HepG2 (cell line): ENCODE data around the gene NFILZ. TPM values are rescaled to one million over a fixed set of nuclear protein-coding genes. Genes with fewer than 3 reads are reported as not detected.

Experiments
- ATAC-seq: fragments of 200-7000 bp; cut with Tn5 transposase; 3 replicates; pipeline ENCODE4 v1.9.1; 2020; ENCODE audit warnings: mild to moderate bottlenecking, moderate library complexity
- BruUV-seq: library from RNA; stranded (reverse); fragments of 400-500 nt; replicated peaks from 2 replicates; lab custom pipeline; 2021; lab: Mats Ljungman, UMichigan
- CTCF ChIA-PET: fragments of 300-600 bp; formaldehyde crosslinking; extraction: SDS; loops from one replicate; lab custom pipeline; 2021; ENCODE audit warnings: low total read pairs, inconsistent platforms, low intra/inter-chr PET ratio; lab: Yijun Ruan, JAX
- POLR2A ChIA-PET: fragments of 350-600 bp; sonication (Branson Sonifier 250); formaldehyde crosslinking; loops from one replicate; lab custom pipeline; 2020; ENCODE audit warnings: antibody characterized with exemption, inconsistent platforms; lab: Yijun Ruan, JAX
- DNase-seq: peaks from one replicate; pipeline ENCODE4 v3.0.0-alpha.2; 2015; ENCODE audit warnings: low spot score
- FAIRE-seq: peaks from 3 replicates; lab custom pipeline; 2011; peaks lifted over from hg19 to GRCh38; lab: Jason Lieb, UNC
- H2AFZ ChIP-seq: one replicate; pipeline ENCODE4 v1.6.1; 2011; ENCODE audit warnings: low read length, inconsistent platforms
- H3K27ac ChIP-seq: fragments of 300-600 bp; 3 replicates; pipeline ENCODE4 v1.8.0; 2011; ENCODE audit warnings: mixed run types, mild to moderate bottlenecking, mixed read lengths, low read length, inconsistent platforms; ENCODE audit not compliant: insufficient read depth; ENCODE audit errors: extremely low read length
- H3K27me3 ChIP-seq, 2 experiments: fragments of 200-600 bp in 1 of 2; 2 replicates in 1 of 2; 3 replicates in 1 of 2; pipeline versions ENCODE4 v1.6.0 to v1.8.0; 2011; ENCODE audit warnings: low read length in 2 of 2, mild to moderate bottlenecking in 2 of 2, moderate library complexity in 2 of 2, inconsistent platforms in 1 of 2; ENCODE audit not compliant: insufficient read depth in 2 of 2, control insufficient read depth in 1 of 2
- H3K36me3 ChIP-seq, 2 experiments: fragments of 200-600 bp in 1 of 2; replicated peaks in 1 of 2; 2 replicates in 1 of 2; 3 replicates in 1 of 2; pipeline versions ENCODE4 v1.5.1 to v1.8.0; 2011; ENCODE audit warnings: low read length in 2 of 2, inconsistent platforms in 1 of 2; ENCODE audit not compliant: insufficient read depth in 2 of 2, control insufficient read depth in 1 of 2
- H3K4me1 ChIP-seq: 2 replicates; pipeline ENCODE4 v1.5.1; 2012; ENCODE audit warnings: low read length, inconsistent platforms; ENCODE audit not compliant: insufficient read depth
- H3K4me2 ChIP-seq: 2 replicates; pipeline ENCODE4 v1.6.0; 2011; ENCODE audit warnings: low read depth, low read length, inconsistent platforms
- H3K4me3 ChIP-seq, 3 experiments: fragments of 200-600 bp in 1 of 3; sonication (generic), shearing (Covaris generic) in 1 of 3; replicated peaks in 1 of 3; 2 replicates each; pipeline ENCODE4 v1.5.1; 2011 to 2016; ENCODE audit warnings: low read length in 3 of 3, inconsistent platforms in 2 of 3, low read depth in 2 of 3, mild to moderate bottlenecking in 2 of 3, control low read depth in 1 of 3, mixed read lengths in 1 of 3; ENCODE audit not compliant: insufficient read depth in 1 of 3
- H3K79me2 ChIP-seq: one replicate; pipeline ENCODE4 v1.6.1; 2011; ENCODE audit warnings: low read length, inconsistent platforms; ENCODE audit not compliant: insufficient read depth
- H3K9ac ChIP-seq: 2 replicates; pipeline ENCODE4 v1.6.0; 2011; ENCODE audit warnings: mild to moderate bottlenecking, low read depth, low read length, inconsistent platforms; ENCODE audit not compliant: insufficient read depth
- H3K9me3 ChIP-seq: 2 replicates; pipeline ENCODE4 v1.5.1; 2012; ENCODE audit warnings: mild to moderate bottlenecking, low read length
- H4K20me1 ChIP-seq: 2 replicates; pipeline ENCODE4 v1.6.0; 2011; ENCODE audit warnings: inconsistent platforms, mild to moderate bottlenecking, low read length, moderate library complexity; ENCODE audit not compliant: insufficient read depth
- FOXK1 ChIP-seq: sonication (generic); formaldehyde crosslinking; IDR thresholded peaks from 2 replicates; pipeline ENCODE4 v1.4.0; 2020; ENCODE audit warnings: low read depth, missing genetic modification reagents, borderline replicate concordance
- HNRNPLL ChIP-seq: fragments of 200-400 bp; formaldehyde crosslinking; IDR thresholded peaks from 2 replicates; pipeline ENCODE4 v1.6.1; 2017; ENCODE audit warnings: mild to moderate bottlenecking, low read depth, low read length; ENCODE audit not compliant: poor library complexity, severe bottlenecking
- ZNF280D ChIP-seq: sonication (generic); formaldehyde crosslinking; IDR thresholded peaks from 2 replicates; pipeline ENCODE4 v1.5.1; 2020; ENCODE audit warnings: mild to moderate bottlenecking, missing genetic modification reagents
- ZNF768 ChIP-seq: sonication (generic); formaldehyde crosslinking; IDR thresholded peaks from 2 replicates; pipeline ENCODE4 v1.4.0; 2020; ENCODE audit warnings: missing genetic modification reagents
- WGBS: methylation state at CpG from one replicate; pipeline ENCODE4 v1.1.6; 2017; ENCODE audit warnings: low lambda C conversion rate; 5-methylcytosine and 5-hydroxymethylcytosine counted together
- in situ Hi-C: cut with HindIII; loops from 2 replicates; pipeline ENCODE4 v1.10.0; 2017; ENCODE audit warnings: low pct_unique_long_range_greater_than_20kb; ENCODE audit not compliant: extremely low pct_ligation_motif_present
- intact Hi-C: fragments of 100-400 bp; cut with micrococcal nuclease; formaldehyde crosslinking; loops from one replicate; pipeline ENCODE4 v1.10.0; 2022; ENCODE audit not compliant: unreplicated experiment
- polyA plus RNA-seq, 8 experiments: library from polyadenylated mRNA; depleted of rRNA in 3 of 8; stranded (reverse) in 7 of 8; unstranded in 1 of 8; fragments of >200 nt; fragmentation: Illumina TruSeq in 4 of 8; extraction: Trizol in 4 of 8; gene quantifications; 2 replicates each; pipeline versions ENCODE4 v1.2.1 to v1.2.3, GENCODE V29; 2011 to 2016; ENCODE audit warnings: low read depth in 4 of 8, missing spikeins in 1 of 8, mixed read lengths in 1 of 8; ENCODE audit not compliant: insufficient read depth in 1 of 8
- total RNA-seq, 5 experiments: library from RNA; depleted of rRNA; stranded (reverse); fragments of >200 nt; fragmentation: Illumina TruSeq; extraction: Trizol; gene quantifications; 2 replicates each; pipeline ENCODE4 v1.2.3, GENCODE V29; 2016; ENCODE audit warnings: low read depth in 1 of 5
- TF ChIP-seq, protein P1 (sequence below): sonication (generic); formaldehyde crosslinking; IDR thresholded peaks from 2 replicates; pipeline ENCODE4 v1.9.0; 2021; ENCODE audit warnings: missing genetic modification reagents, borderline replicate concordance

Gene NFILZ
- total and polyA plus RNA-seq, 2 of the 13 experiments (the other 11 are each of a cell fraction or from before 2014, with no cell fraction given) = not detected

GRCh38 chr19:8657869-8658268 is 27.4 kb downstream of the NFILZ start:
- Histone ChIP-seq H3K36me3 (no peaks in the 10 kb centered on the region), H3K4me1 (0 out of 2 replicates have a peak, but pooled peaks cover 5% of the 10 kb centered on the region), H3K27ac (no peak overlapping the region), H4K20me1 (no peaks in the 10 kb centered on the region), H3K27me3 (peaks cover 0 to 40% of the 10 kb centered on the region in 2 experiments; a peak in 4 of 5 replicates), H2AFZ (no peak overlapping the region), H3K79me2 (no peaks in the 10 kb centered on the region), H3K4me2 (no peak overlapping the region), H3K9me3 (no peaks in the 10 kb centered on the region), H3K4me3 (no peak overlapping the region), H3K9ac (no peak overlapping the region)
- TF ChIP-seq, protein P1, sequence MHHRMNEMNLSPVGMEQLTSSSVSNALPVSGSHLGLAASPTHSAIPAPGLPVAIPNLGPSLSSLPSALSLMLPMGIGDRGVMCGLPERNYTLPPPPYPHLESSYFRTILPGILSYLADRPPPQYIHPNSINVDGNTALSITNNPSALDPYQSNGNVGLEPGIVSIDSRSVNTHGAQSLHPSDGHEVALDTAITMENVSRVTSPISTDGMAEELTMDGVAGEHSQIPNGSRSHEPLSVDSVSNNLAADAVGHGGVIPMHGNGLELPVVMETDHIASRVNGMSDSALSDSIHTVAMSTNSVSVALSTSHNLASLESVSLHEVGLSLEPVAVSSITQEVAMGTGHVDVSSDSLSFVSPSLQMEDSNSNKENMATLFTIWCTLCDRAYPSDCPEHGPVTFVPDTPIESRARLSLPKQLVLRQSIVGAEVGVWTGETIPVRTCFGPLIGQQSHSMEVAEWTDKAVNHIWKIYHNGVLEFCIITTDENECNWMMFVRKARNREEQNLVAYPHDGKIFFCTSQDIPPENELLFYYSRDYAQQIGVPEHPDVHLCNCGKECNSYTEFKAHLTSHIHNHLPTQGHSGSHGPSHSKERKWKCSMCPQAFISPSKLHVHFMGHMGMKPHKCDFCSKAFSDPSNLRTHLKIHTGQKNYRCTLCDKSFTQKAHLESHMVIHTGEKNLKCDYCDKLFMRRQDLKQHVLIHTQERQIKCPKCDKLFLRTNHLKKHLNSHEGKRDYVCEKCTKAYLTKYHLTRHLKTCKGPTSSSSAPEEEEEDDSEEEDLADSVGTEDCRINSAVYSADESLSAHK (CRISPR knock-in tag) = no peak
- no peak for TF ChIP-seq FOXK1 (CRISPR knock-in tag)
- no peak for TF ChIP-seq ZNF280D (CRISPR knock-in tag)
- peak; percentile 69; the same call in 1 of the 2 replicates for TF ChIP-seq ZNF768 (CRISPR knock-in tag)
- TF ChIP-seq HNRNPLL = no peak
- no peak for FAIRE-seq
- ChIA-PET CTCF (no interaction called here), POLR2A (interaction anchor here (0.5 kb wide), 1 partner anchor 34 kb away, joined by 3 read pairs; no protein-coding TSS in a partner anchor)
- ATAC-seq = no peak
- no peak for DNase-seq
- in situ Hi-C loops (loop anchor here (5.0 to 25.0 kb wide), 2 partner anchors 34 to 429 kb away; partner anchors contain the start of gene OR1M1), intact Hi-C loops (no loop called here)
- no TSS peak for BruUV-seq
- 29% methylated on average over 4 of the region's 5 CpGs for WGBS
